Breast epithelium (tissue), 4 donors: Measurements from ENCODE around the gene GUCA1A. TPM values are rescaled to one million over a fixed set of nuclear protein-coding genes. Genes with fewer than 3 reads are reported as not detected.

Experiments
- DNase-seq, 2 donors: peaks; one replicate each; pipeline ENCODE4 v3.0.0-alpha.2; 2019; ENCODE audit warnings: low spot score in 2 of 2
- H3K27ac ChIP-seq, 2 donors: fragments of 200-600 bp; sonication (generic) in 1 of 2; one replicate each; pipeline ENCODE4 v1.5.1; 2016 to 2019; ENCODE audit warnings: mild to moderate bottlenecking in 1 of 2
- H3K27me3 ChIP-seq, 2 donors: fragments of 200-600 bp; sonication (generic) in 1 of 2; one replicate each; pipeline versions ENCODE4 v1.5.1 to v1.6.0; 2017 to 2019; ENCODE audit warnings: control low read depth in 1 of 2, mild to moderate bottlenecking in 1 of 2
- H3K36me3 ChIP-seq: fragments of 200-600 bp; one replicate; pipeline ENCODE4 v1.5.1; 2019
- H3K4me1 ChIP-seq, 2 donors: fragments of 200-600 bp; sonication (generic); one replicate each; pipeline ENCODE4 v1.5.1; 2016 to 2019; ENCODE audit warnings: control low read depth in 1 of 2
- H3K4me3 ChIP-seq, 3 donors: fragments of 200-600 bp; sonication (generic); 1 replicate in 2 of 3; 2 replicates in 1 of 3; pipeline ENCODE4 v1.5.1; 2016 to 2019; ENCODE audit warnings: mild to moderate bottlenecking in 3 of 3, moderate library complexity in 2 of 3
- H3K9me3 ChIP-seq, 2 donors: fragments of 200-600 bp; sonication (generic) in 1 of 2; one replicate each; pipeline ENCODE4 v1.5.1; 2016 to 2019; ENCODE audit warnings: control low read depth in 1 of 2
- POLR2A ChIP-seq: fragments of 450-650 bp; IDR thresholded peaks from one replicate; pipeline ENCODE4 v1.6.1; 2016; ENCODE audit warnings: antibody characterized with exemption, mild to moderate bottlenecking, moderate library complexity
- POLR2AphosphoS5 ChIP-seq, 3 donors: sonication (generic); formaldehyde crosslinking; IDR thresholded peaks; one replicate each; pipeline ENCODE4 v1.6.1; 2017; ENCODE audit warnings: antibody characterized with exemption in 3 of 3
- intact Hi-C: fragments of 100-400 bp; cut with DNase I; formaldehyde crosslinking; loops from one replicate; pipeline ENCODE4 v1.15.1; 2023; ENCODE audit warnings: low total_unique reads
- total RNA-seq, 3 donors: library from RNA; depleted of rRNA; stranded (reverse); fragments of >200 nt; gene quantifications; one replicate each; pipeline ENCODE4 v1.1.0, GENCODE V29; 2016
- TF ChIP-seq, protein P1 (sequence below), 3 donors: fragments of 450-650 bp; IDR thresholded peaks; one replicate each; pipeline ENCODE4 v1.5.1; 2016 to 2017; ENCODE audit warnings: antibody characterized with exemption in 3 of 3, mild to moderate bottlenecking in 3 of 3, moderate library complexity in 3 of 3

Gene GUCA1A
- total RNA-seq, 3 donors from 2014 or later = not detected

GRCh38 chr6:42175860-42176259 lies 2.7 kb downstream of the GUCA1A start:
- TF ChIP-seq POLR2AphosphoS5 (IDR thresholded peaks at IDR 0.05) = no peak
- no peak for TF ChIP-seq POLR2A
- TF ChIP-seq, protein P1, sequence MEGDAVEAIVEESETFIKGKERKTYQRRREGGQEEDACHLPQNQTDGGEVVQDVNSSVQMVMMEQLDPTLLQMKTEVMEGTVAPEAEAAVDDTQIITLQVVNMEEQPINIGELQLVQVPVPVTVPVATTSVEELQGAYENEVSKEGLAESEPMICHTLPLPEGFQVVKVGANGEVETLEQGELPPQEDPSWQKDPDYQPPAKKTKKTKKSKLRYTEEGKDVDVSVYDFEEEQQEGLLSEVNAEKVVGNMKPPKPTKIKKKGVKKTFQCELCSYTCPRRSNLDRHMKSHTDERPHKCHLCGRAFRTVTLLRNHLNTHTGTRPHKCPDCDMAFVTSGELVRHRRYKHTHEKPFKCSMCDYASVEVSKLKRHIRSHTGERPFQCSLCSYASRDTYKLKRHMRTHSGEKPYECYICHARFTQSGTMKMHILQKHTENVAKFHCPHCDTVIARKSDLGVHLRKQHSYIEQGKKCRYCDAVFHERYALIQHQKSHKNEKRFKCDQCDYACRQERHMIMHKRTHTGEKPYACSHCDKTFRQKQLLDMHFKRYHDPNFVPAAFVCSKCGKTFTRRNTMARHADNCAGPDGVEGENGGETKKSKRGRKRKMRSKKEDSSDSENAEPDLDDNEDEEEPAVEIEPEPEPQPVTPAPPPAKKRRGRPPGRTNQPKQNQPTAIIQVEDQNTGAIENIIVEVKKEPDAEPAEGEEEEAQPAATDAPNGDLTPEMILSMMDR (IDR thresholded peaks at IDR 0.05) = no peak
- Histone ChIP-seq H3K27ac (no peak overlapping the region), H3K36me3 (no peaks in the 10 kb centered on the region), H3K4me3 (no peak overlapping the region), H3K27me3 (peaks cover 0 to 3% of the 10 kb centered on the region in 2 donors), H3K9me3 (no peaks in the 10 kb centered on the region), H3K4me1 (no peaks in the 10 kb centered on the region)
- DNase-seq = no peak
- intact Hi-C loops = no loop called here

- H3K4me3 ChIP-seq = no peak overlapping the region
- H3K4me1 ChIP-seq = no peaks in the 10 kb centered on the region
- H3K9me3 ChIP-seq = no peaks in the 10 kb centered on the region
- intact Hi-C loops = no loop called here
- TF ChIP-seq, protein P1 (IDR thresholded peaks at IDR 0.05) = no peak
- TF ChIP-seq POLR2AphosphoS5 (IDR thresholded peaks at IDR 0.05) (no peak), POLR2A (no peak)
- H3K27me3 ChIP-seq = peaks cover 0 to 3% of the 10 kb centered on the region in 2 donors
- H3K36me3 ChIP-seq = no peaks in the 10 kb centered on the region
- H3K27ac ChIP-seq = no peak overlapping the region
- no peak for DNase-seq
Observed at GRCh38 chr6:42176981-42177380, 3.8 kb downstream of the GUCA1A start.

DNA sequence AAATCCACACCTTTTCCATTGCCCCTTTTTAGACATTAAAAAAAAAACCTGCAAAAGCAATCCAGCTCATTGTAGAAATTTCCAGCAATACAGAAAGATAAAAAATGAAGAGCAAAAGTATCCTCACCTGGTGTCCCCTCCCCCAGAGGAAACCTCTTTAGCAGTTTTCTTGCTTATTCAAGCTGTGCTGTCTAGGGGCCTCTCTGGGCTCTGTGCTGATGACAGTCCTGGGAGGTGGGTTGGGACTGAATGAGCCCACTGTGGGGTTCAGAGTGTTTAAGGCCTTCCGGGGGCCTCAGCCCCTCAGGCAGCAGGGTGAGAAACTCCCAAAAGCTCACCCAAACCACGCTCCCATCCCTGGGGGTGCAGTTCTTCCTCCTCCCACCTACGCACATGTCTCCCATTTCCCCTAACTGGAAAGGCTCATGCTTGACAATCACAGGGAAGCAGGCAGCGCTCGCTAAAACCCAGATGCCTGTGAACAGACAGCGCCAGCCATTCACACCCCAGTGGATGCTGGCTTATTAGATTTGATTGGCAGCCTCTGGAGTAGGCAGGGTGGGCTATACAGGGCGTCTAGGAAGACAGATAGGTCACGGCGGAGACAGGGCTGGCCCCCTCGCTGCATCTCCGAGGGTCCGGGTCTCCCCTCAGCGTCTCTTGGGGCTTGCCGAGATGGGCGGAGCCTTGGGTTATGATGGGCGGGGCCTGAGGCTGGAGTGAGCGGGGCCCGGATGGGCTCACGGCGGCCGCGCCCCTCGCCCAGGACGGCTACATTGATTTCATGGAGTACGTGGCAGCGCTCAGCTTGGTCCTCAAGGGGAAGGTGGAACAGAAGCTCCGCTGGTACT lies 4.6 kb downstream of the GUCA1A start:
- Histone ChIP-seq H3K4me1 (no peaks in the 10 kb centered on the region), H3K27ac (no peak overlapping the region), H3K36me3 (no peaks in the 10 kb centered on the region), H3K4me3 (no peak overlapping the region), H3K9me3 (no peaks in the 10 kb centered on the region), H3K27me3 (peaks cover 0 to 3% of the 10 kb centered on the region in 2 donors)
- TF ChIP-seq, protein P1 (IDR thresholded peaks at IDR 0.05) = no peak
- TF ChIP-seq POLR2A = no peak
- no peak for TF ChIP-seq POLR2AphosphoS5 (IDR thresholded peaks at IDR 0.05)
- no peak for DNase-seq
- intact Hi-C loops = no loop called here

- DNase-seq = no peak
- H3K4me3 ChIP-seq = no peak overlapping the region
- H3K27ac ChIP-seq = no peak overlapping the region
- TF ChIP-seq POLR2AphosphoS5 (IDR thresholded peaks at IDR 0.05) (no peak), POLR2A (no peak)
- TF ChIP-seq, protein P1 (IDR thresholded peaks at IDR 0.05) = no peak
- no peaks in the 10 kb centered on the region for H3K36me3 ChIP-seq
- H3K9me3 ChIP-seq = no peaks in the 10 kb centered on the region
- H3K27me3 ChIP-seq = peaks cover 0 to 3% of the 10 kb centered on the region in 2 donors
- intact Hi-C loops = no loop called here
- H3K4me1 ChIP-seq = no peaks in the 10 kb centered on the region
Observed at GRCh38 chr6:42179261-42179944, 6.2 kb downstream of the GUCA1A start.

- Histone ChIP-seq H3K4me1 (no peaks in the 10 kb centered on the region), H3K27me3 (peaks cover 0 to 3% of the 10 kb centered on the region in 2 donors), H3K4me3 (no peak overlapping the region), H3K27ac (no peak overlapping the region), H3K9me3 (no peaks in the 10 kb centered on the region), H3K36me3 (no peaks in the 10 kb centered on the region)
- intact Hi-C loops = no loop called here
- no peak for DNase-seq
- TF ChIP-seq POLR2A (no peak), POLR2AphosphoS5 (IDR thresholded peaks at IDR 0.05) (no peak)
- TF ChIP-seq, protein P1 (IDR thresholded peaks at IDR 0.05) = no peak
Observed at GRCh38 chr6:42179945-42180313, 6.8 kb downstream of the GUCA1A start.
